HG03280 (cell line): ENCODE results near the gene ITGB7.

Experiments
- ATAC-seq: cut with Tn5 transposase; IDR thresholded peaks from one replicate; pipeline ENCODE4 v1.9.1; 2021; ENCODE audit warnings: mild to moderate bottlenecking, moderate library complexity; ENCODE audit not compliant: unreplicated experiment

The ITGB7 gene

DNA sequence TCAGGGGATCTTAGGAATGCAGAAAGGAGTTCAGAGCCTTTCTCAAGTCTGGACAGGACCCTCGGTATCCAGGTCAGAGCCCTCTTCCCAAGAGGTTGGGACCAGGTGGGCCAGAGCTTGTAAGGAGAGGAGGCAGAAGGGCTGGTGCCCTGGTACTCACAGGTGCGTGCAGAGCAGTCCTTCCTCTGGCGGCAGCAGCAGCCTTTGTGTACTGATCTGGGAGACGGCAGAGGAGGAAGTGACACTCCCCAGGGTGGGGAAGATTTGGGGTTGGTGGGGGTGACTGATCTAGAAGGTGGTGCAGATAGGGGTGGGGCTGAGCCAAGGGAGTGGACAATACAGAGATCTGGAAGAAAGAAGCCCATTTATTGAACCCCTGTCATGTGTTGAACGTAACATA, at the start of gene ITGB7:
Gene ITGB7 (minus strand): TSS at position 210 of the 400 bp plus-strand sequence. CDS start 6,808 bp downstream, outside the sequence.
- peak; percentile 42 for ATAC-seq

GRCh38 chr12:53255996-53256395, 48.9 kb upstream of the ITGB7 start:
- no peak for ATAC-seq

- no peak for ATAC-seq
These were observed 47.9 kb upstream of the ITGB7 start for GRCh38 chr12:53254816-53255545.

GRCh38 chr12:53253298-53253697, 46.2 kb upstream of the ITGB7 start:
- no peak for ATAC-seq

DNA sequence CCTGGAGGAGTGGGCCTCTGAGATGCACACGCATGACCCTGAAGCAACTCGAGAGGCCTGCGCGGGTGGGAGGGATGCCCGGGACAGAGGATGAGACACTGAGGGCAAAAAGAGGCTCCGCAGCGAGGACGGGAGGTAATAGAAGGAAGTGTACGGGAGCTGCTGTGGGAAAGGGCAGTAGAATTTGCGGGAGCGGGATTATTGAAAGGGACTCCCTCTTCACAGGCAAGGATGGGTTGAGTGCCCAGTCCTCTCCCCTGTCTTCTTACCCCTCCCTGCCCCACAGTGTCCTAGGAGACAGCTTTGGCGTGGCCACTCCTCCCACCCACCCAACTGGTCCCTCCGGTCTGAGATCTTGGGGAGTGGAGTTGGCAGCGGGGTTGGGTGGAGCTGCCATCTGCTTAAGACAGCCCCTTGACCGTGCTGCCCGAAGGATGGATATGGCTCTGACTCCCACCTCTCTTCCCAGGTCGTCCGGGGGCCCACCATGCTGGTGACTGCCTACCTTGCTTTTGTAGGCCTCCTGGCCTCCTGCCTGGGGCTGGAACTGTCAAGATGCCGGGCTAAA, 45.4 kb upstream of the ITGB7 start:
- no peak for ATAC-seq

GRCh38 chr12:53251477-53252348, 44.7 kb upstream of the ITGB7 start:
- ATAC-seq: peak; percentile 78

- no peak for ATAC-seq
These were observed 38.2 kb upstream of the ITGB7 start for GRCh38 chr12:53245286-53245685.

- no peak for ATAC-seq
These were observed 37.3 kb upstream of the ITGB7 start for GRCh38 chr12:53244337-53244736.

GRCh38 chr12:53241623-53242412, 34.8 kb upstream of the ITGB7 start:
- ATAC-seq: no peak

DNA sequence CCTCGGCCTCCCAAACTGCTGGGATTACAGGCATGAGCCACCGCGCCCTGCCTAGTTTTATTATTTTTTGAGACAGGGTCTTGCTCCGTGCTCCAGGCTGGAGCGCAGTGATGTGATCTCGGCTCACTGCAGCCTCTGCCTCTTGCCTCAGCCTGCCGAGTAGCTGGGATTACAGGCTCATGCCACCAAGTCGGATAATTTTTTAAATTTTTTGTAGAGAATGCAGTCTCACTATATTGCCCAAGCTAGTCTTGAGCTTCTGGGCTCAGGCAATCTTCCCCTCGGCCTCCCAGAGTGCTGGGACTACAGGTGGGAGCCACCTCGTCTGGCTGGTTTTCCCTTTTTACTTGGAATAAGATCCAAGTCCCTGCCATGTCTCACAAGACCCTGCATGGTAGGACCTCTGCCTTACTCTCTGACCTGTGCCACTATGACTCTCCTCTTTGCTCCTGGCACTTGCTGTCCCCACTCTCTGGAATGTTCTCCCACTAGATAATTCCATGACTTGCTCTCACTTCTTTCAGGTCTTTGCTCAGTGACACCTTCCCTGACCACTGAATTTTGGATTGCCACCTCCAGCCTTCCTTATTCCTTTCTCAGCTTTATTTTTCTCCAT, 32.7 kb upstream of the ITGB7 start:
- ATAC-seq: no peak

DNA sequence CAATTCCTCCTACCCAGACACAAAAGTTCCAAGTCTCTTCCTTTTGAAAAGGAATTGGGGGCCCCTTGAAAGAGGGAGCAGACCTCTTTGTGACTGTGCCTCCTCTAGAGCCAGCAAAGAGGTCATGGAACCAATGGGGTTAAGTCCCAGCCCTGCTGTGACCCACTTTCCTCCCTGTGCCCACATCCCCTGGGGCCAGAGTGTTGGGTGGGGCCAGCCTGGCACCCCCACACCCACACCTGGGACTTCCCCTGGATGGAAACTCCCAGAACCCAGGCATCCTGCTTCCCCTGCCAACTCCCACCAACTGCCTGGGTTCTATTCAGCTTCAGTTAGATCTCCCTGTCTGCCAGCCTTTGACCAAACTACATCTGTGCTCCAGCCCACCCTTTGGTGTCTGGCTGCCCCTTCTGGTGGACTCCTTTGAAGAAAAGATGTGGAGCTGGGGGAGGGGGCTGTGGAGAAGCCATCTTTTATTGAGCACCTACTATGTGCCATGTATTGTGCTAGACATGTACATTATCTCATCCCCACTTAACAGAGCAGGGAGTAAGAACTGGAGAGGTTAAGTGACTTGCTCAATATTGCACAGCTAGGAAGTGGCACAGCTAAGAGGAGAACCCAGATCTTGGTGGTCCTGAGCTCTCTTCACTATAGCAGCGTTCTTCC, 29.5 kb upstream of the ITGB7 start:
- ATAC-seq: no peak

GRCh38 chr12:53235742-53236442, 28.8 kb upstream of the ITGB7 start:
- no peak for ATAC-seq

DNA sequence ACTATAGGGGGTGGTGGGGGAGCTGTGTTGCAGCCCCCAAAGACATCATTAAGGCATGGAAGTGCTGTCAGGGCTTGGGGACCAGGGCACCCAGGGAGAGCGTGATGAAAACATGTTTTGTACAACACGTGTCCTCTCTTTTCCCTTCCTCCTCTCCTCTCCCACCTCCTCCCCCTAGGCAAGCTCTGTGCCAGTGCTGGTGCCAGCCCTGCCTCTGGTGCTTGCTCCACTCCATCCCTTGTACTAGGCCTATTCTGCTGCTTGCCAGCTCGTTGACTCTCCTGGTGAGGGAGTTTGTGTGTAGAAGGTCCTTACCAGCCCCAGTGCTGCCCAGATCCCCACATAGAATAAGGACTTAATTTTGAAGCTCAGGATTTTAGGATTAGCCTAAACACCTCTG, 28.1 kb upstream of the ITGB7 start:
- no peak for ATAC-seq

- ATAC-seq: no peak
These were observed 27.3 kb upstream of the ITGB7 start for GRCh38 chr12:53234271-53234914.

DNA sequence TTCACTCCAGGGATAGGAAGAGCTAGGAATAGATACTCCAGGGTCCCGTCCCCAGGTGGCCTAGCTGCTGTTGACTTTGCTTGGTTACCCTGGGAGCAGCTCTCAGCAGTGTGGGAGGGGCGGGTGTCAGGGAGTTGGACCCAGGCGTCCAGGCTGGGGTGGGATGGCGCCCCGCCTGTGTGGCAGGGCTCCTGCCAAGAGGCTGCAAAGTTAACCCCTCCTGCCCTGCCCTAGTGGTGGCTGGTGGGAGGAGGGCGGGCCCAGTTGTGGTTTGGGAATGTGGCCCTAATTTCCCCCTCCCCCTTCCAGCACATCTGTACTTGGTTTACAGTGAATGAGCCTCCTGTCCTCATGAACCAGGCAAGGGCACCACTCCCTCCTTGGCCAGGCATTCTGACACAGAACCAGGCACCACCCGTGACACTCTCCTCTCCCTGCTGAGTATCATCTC, 26.6 kb upstream of the ITGB7 start:
- no peak for ATAC-seq

- no peak for ATAC-seq
These were observed 25.8 kb upstream of the ITGB7 start for GRCh38 chr12:53232646-53233461.

- no peak for ATAC-seq
These were observed 25.0 kb upstream of the ITGB7 start, which contains the start of gene RARG for GRCh38 chr12:53231921-53232645. Gene RARG (minus strand): TSS chr12:53232209. CDS start chr12:53227545, 4,664 bp downstream.
